Retinal pigment epithelial cell (primary cell): ENCODE measurements around the gene AMZ2.
"Not testable (repeated sequence)": the region's sequence is repeated elsewhere in the genome, so short reads cannot be mapped to it uniquely, and the experiment has no call there.

Experiments
- DNase-seq: peaks from one replicate; pipeline ENCODE4 v3.0.0-alpha.2; 2010; ENCODE audit warnings: low read depth
- H3K4me3 ChIP-seq: 2 replicates; pipeline ENCODE4 v1.5.1; 2011; ENCODE audit warnings: mild to moderate bottlenecking, low read length, control low read depth, moderate library complexity
- CTCF ChIP-seq: conservative IDR thresholded peaks from 2 replicates; pipeline ENCODE4 v1.5.1; 2011; ENCODE audit warnings: low read depth, low read length, control low read depth, inconsistent platforms

AMZ2 gene

GRCh38 chr17:68221786-68222185, 26.1 kb upstream of the AMZ2 start:
- no peak overlapping the region for H3K4me3 ChIP-seq
- DNase-seq: no peak
- no peak for TF ChIP-seq CTCF

GRCh38 chr17:68222606-68223005, 25.2 kb upstream of the AMZ2 start:
- no peak for DNase-seq
- no peak overlapping the region for H3K4me3 ChIP-seq
- TF ChIP-seq CTCF: no peak

GRCh38 chr17:68225055-68225454, 22.8 kb upstream of the AMZ2 start:
- not testable (repeated sequence) for H3K4me3 ChIP-seq, DNase-seq

GRCh38 chr17:68228039-68228680, 19.7 kb upstream of the AMZ2 start:
- not testable (repeated sequence) for DNase-seq, H3K4me3 ChIP-seq

GRCh38 chr17:68228817-68229570, 18.8 kb upstream of the AMZ2 start:
- no peak for DNase-seq
- no peak for TF ChIP-seq CTCF
- no peak overlapping the region for H3K4me3 ChIP-seq

- no peak for TF ChIP-seq CTCF
- DNase-seq: no peak
- H3K4me3 ChIP-seq: no peak overlapping the region
Observed at GRCh38 chr17:68229619-68230018, 18.2 kb upstream of the AMZ2 start.

- DNase-seq: not testable (repeated sequence)
Observed at GRCh38 chr17:68231131-68231530, 16.7 kb upstream of the AMZ2 start.

GRCh38 chr17:68231541-68231940, 16.3 kb upstream of the AMZ2 start:
- no peak for DNase-seq
- no peak overlapping the region for H3K4me3 ChIP-seq
- no peak for TF ChIP-seq CTCF

More at GRCh38 chr17:68231131-68231530, 16.7 kb upstream of the AMZ2 start:
- not testable (repeated sequence) for H3K4me3 ChIP-seq

GRCh38 chr17:68232741-68233140, 15.1 kb upstream of the AMZ2 start:
- not testable (repeated sequence) for H3K4me3 ChIP-seq, DNase-seq

GRCh38 chr17:68234726-68235335, 13.0 kb upstream of the AMZ2 start:
- H3K4me3 ChIP-seq: not testable (repeated sequence)
- DNase-seq: peak; percentile 95

GRCh38 chr17:68235336-68235791, 12.5 kb upstream of the AMZ2 start:
- not testable (repeated sequence) for DNase-seq

GRCh38 chr17:68237369-68238163, 10.3 kb upstream of the AMZ2 start:
- not testable (repeated sequence) for H3K4me3 ChIP-seq, DNase-seq

More at GRCh38 chr17:68235336-68235791, 12.5 kb upstream of the AMZ2 start:
- not testable (repeated sequence) for H3K4me3 ChIP-seq
